Stimulated activated naive CD8-positive, alpha-beta T cell treated with anti-CD3 and anti-CD28 coated beads, Interleukin-15, amount 100 ng/mL, for 72 hours (primary cell): Measurements from ENCODE around the gene BEX3.
"Not testable (repeated sequence)": the region's sequence is repeated elsewhere in the genome, so short reads cannot be mapped to it uniquely, and the experiment has no call there.

Source experiments
- ATAC-seq: fragments of 150-1000 bp; cut with Tn5 transposase; 2 replicates; pipeline ENCODE4 v1.10.0; 2021; ENCODE audit warnings: mild to moderate bottlenecking, moderate library complexity
- DNase-seq, 2 donors: peaks; one replicate each; pipeline ENCODE4 v3.0.0; 2021 to 2022
- H3K27ac Mint-ChIP-seq, 2 donors: one replicate each; pipeline ENCODE4 v1.8.0; 2022; ENCODE audit warnings: mild to moderate bottlenecking in 2 of 2, mixed read lengths in 2 of 2, moderate library complexity in 2 of 2
- H3K27me3 Mint-ChIP-seq: one replicate; pipeline ENCODE4 v1.8.0; 2022; ENCODE audit warnings: mixed read lengths
- H3K4me1 Mint-ChIP-seq: one replicate; pipeline ENCODE4 v1.8.0; 2022; ENCODE audit warnings: mild to moderate bottlenecking, mixed read lengths
- H3K4me3 Mint-ChIP-seq, 2 donors: one replicate each; pipeline ENCODE4 v1.8.0; 2022; ENCODE audit warnings: mild to moderate bottlenecking in 2 of 2, mixed read lengths in 2 of 2, moderate library complexity in 1 of 2
- H3K9me3 Mint-ChIP-seq, 2 donors: one replicate each; pipeline ENCODE4 v1.8.0; 2022; ENCODE audit warnings: mixed read lengths in 2 of 2

Gene BEX3

DNA sequence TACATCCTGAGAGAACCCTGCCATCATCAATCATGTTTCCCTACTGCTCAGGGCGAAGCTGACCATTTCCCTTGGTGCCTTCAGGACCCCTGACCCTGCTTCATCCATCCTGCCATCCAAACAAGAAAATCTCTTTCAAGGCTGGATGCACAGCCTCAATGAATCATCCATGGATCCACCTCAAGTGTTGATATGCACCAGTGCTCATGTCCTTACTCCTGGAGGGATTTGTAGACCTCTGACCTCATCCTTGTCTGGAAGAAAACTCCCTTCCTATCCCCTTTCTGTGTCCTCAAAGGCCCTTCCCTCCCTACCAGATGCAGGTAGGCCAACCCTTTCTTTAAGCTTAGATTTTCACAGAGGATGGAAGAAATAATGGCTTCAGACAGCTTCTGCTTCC lies 24.6 kb downstream of the BEX3 start:
- Mint-ChIP-seq H3K9me3 (no peaks in the 10 kb centered on the region), H3K27me3 (no peaks in the 10 kb centered on the region)
- no peak for ATAC-seq

DNA sequence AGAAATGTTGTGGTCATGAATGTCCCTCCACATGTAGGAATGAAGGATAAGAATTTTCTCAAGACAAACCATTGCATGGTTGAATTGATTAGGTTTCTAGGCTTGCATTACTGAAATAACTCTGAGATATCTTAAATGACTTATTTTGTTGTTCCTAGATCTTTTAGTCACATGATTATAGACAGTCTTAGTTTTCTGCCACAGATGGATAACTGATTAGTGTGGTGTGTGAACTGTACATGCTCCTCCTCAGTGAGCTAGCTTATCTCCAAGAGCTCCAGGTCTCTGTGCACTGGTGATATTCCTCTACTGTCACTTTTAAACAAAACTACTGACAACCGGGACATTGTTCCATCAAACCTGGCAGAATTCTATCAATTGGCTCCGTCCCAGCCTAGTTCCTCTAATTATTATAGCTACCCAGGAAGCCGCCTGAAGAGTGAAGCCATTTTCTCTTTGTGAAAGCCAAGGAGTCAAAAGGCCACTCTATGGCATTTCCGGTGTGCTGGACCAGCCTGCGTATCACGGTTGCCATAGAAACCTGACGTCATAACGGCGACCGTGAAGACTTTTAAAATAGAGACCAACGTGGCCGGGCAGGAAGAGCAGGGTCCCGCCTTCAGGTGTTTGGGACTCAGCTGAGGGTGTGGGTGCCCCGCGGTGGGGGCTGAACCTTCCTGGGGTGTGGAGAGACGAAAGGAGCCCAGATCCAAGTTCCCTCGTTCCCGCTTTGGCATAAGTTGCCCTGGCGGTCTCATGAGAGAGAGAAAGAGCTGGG lies 28.1 kb downstream of the BEX3 start:
- peak; percentile 96 for ATAC-seq
- Mint-ChIP-seq H3K27ac (peak overlapping the region; percentile 77 to 95), H3K4me1 (peaks cover 6% of the 10 kb centered on the region), H3K27me3 (peaks cover 1% of the 10 kb centered on the region), H3K4me3 (peak overlapping the region; percentile 95), H3K9me3 (no peaks in the 10 kb centered on the region)
- peak; percentile 39 to 74 for DNase-seq

More for the DNA sequence above, 24.6 kb downstream of the BEX3 start:
- Mint-ChIP-seq H3K4me1 (peaks cover 6% of the 10 kb centered on the region), H3K4me3 (no peak overlapping the region), H3K27ac (no peak overlapping the region)
- no peak for DNase-seq

DNA sequence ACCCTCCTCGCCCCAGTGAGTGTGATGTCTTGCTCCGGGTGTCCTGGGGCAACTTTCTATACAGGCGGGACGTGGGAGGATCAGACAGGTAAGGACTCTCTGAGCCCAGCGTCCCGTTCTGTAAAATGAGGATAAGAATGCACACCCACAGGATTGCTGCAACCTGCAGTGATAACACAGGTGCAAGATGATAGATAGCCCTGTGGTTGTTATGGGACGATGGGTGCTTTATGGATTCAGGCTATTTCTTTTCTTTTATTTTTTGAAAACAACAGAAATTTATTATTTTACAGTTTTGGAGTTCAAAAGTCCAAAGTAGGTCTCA lies 28.6 kb downstream of the BEX3 start:
- ATAC-seq (peak; percentile 65), DNase-seq (no peak)
- peaks cover 7% of the 10 kb centered on the region for H3K27me3 Mint-ChIP-seq
- H3K9me3 Mint-ChIP-seq, result no peaks in the 10 kb centered on the region
- peak overlapping the region in 1 of 2 donors; percentile 95 for H3K27ac Mint-ChIP-seq
- H3K4me1 Mint-ChIP-seq, result peaks cover 6% of the 10 kb centered on the region
- peak overlapping the region; percentile 95 for H3K4me3 Mint-ChIP-seq

DNA sequence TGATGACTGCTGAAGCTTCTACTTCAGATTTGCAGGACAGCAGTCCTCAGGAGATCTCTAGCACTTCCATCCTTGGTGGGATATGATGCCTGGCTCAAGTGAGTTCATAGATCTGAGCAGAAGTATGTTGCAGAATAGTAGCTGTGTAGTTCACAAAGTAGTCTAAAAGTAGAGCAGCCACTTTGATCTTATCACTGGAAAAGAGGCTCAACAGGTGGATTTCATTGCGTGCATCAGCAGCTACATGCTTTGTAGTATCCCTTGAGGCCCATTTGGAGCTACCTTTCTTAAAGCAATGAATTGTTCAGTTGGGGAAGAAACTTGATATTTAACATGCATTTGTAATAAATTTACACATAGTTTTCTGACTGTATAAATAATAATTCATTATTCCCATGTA lies 29.9 kb downstream of the BEX3 start:
- Mint-ChIP-seq H3K27ac (no peak overlapping the region), H3K4me1 (peaks cover 6% of the 10 kb centered on the region), H3K27me3 (peaks cover 7% of the 10 kb centered on the region), H3K4me3 (no peak overlapping the region), H3K9me3 (no peaks in the 10 kb centered on the region)
- ATAC-seq, result no peak
- DNase-seq, result no peak

GRCh38 chrX:103407776-103408175 lies 31.4 kb downstream of the BEX3 start:
- Mint-ChIP-seq H3K4me3 (no peak overlapping the region), H3K27ac (no peak overlapping the region), H3K27me3 (peaks cover 7% of the 10 kb centered on the region), H3K9me3 (no peaks in the 10 kb centered on the region), H3K4me1 (peaks cover 6% of the 10 kb centered on the region)
- DNase-seq (no peak), ATAC-seq (no peak)

DNA sequence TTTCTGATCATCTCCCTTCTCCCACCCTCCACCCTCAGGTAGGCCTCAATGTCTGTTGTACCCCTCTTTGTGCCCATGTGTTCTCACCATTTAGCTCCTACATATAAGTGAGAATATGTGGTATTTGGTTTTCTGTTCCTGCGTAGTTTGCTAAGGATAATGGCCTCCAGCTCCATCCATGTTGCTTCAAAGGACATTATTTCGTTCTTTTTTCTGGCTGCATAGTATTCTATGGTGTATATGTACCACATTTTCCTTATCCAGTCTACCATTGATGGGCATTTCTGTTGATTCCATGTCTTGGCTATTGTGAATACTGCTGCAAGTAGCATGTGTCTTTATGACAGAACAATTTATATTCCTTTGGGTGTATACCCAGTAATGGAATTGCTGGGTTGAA lies 35.4 kb downstream of the BEX3 start:
- H3K4me1 Mint-ChIP-seq, ATAC-seq, DNase-seq: not testable (repeated sequence)

DNA sequence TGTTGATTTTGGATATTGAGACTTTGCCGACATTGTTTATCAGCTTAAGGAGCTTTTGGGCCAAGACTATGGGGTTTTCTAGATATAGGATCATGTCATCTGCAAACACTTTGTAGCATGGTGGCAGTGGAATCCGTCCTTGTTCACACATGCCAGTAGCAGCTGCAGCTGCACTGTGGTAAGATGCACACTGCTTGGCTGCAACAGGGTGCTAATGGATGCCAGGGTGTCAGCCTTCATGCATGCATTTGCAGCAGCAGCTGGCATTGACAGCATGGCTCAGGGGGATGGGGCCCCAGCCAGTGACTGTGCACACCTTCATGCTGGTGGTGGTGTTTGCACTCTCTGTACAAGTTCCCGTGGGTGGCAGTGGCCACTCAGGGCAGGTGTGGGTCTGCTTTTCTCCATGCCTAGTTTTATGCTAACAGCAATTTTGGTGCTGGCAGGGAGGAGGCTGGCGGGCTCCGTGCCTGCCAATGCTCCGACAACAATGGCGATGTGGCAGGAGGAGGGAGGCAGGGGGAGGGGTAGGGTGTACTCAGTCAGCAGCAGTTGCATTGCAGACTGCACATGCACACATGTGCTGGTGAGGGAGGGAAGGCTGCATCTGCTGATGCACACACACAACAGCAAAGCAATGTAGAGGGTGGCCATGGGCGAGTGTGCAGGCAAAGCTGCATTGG lies 37.5 kb downstream of the BEX3 start:
- DNase-seq (no peak), ATAC-seq (no peak)
- peaks cover 4% of the 10 kb centered on the region for H3K4me1 Mint-ChIP-seq
- H3K27ac Mint-ChIP-seq, result no peak overlapping the region
- H3K9me3 Mint-ChIP-seq, result no peaks in the 10 kb centered on the region
- H3K27me3 Mint-ChIP-seq, result peaks cover 7% of the 10 kb centered on the region
- H3K4me3 Mint-ChIP-seq, result no peak overlapping the region

More for the DNA sequence above, 35.4 kb downstream of the BEX3 start:
- H3K27me3 Mint-ChIP-seq, H3K9me3 Mint-ChIP-seq, H3K4me3 Mint-ChIP-seq, H3K27ac Mint-ChIP-seq: not testable (repeated sequence)

DNA sequence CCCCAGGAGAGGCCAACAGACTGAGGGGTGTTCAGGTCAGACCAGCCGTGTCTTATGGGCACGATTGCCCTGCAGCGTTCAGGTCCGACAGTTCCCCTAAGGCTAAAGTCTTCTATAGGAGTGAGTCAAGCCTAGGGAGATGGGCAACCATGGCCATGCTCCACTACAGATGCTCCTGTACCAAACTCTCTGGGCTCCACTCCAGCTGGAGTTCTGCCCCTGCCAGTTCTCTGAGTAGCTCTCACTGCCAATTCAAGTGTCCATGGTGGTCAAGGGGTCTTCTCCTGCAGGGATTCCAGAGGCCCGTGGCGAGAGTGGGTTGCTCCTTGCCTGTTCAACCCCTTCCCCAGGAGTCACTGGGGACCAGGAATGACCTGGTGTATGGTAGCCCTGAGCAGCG lies 38.2 kb downstream of the BEX3 start:
- Mint-ChIP-seq H3K4me3 (no peak overlapping the region), H3K4me1 (peaks cover 4% of the 10 kb centered on the region), H3K9me3 (no peaks in the 10 kb centered on the region), H3K27me3 (peaks cover 5% of the 10 kb centered on the region), H3K27ac (no peak overlapping the region)
- DNase-seq (no peak), ATAC-seq (no peak)

DNA sequence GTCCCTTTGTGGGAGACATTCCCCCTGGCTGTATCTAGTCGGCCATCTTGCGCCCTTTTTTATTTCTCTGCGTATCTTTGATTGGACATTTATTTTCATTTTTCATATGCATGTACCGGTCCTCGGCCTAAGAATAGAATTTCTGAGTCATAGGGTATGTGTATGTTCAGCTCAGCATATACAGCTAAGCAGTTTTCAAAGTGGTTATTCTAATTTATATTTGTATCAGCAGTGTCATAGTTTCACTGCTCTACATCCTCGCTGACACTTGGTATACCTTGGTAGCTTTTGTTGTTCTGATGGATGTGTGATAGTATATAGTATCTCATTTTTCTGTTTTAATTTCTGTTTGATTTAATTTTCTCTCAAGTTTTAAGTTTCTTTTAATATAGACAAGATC lies 38.7 kb downstream of the BEX3 start:
- no peaks in the 10 kb centered on the region for H3K27me3 Mint-ChIP-seq
- H3K4me3 Mint-ChIP-seq, result no peak overlapping the region
- no peaks in the 10 kb centered on the region for H3K9me3 Mint-ChIP-seq
- H3K4me1 Mint-ChIP-seq, result peaks cover 4% of the 10 kb centered on the region
- H3K27ac Mint-ChIP-seq, result peak overlapping the region in 1 of 2 donors; percentile 34
- ATAC-seq, result no peak
- no peak for DNase-seq

DNA sequence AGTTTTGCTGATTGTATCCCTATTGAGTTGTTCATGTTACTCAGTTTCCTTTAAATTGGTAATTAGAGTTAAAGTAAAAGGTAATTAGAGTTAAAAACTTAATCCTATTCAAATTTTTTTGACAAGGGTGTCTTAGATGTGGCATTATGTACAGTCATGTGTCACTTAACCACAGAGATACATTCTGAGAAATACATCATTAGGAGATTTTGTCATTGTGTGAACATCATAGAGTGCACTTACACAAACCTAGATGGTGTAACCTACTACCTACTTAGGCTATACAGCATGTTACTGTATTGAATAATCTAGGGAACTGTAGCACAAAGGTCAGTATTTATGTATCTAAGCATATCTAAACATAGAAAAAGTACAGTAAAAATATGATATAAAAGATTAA lies 39.2 kb downstream of the BEX3 start:
- H3K27ac Mint-ChIP-seq, result peak overlapping the region in 1 of 2 donors; percentile 34
- H3K4me3 Mint-ChIP-seq, result no peak overlapping the region
- DNase-seq (no peak), ATAC-seq (peak; percentile 83)
- no peaks in the 10 kb centered on the region for H3K9me3 Mint-ChIP-seq
- no peaks in the 10 kb centered on the region for H3K27me3 Mint-ChIP-seq
- H3K4me1 Mint-ChIP-seq, result peaks cover 4% of the 10 kb centered on the region

- Mint-ChIP-seq H3K4me3 (no peak overlapping the region), H3K9me3 (no peaks in the 10 kb centered on the region), H3K4me1 (peaks cover 4% of the 10 kb centered on the region), H3K27me3 (no peaks in the 10 kb centered on the region), H3K27ac (no peak overlapping the region)
- DNase-seq (no peak), ATAC-seq (no peak)
Measured at GRCh38 chrX:103417370-103417769, 41.0 kb downstream of the BEX3 start.

DNA sequence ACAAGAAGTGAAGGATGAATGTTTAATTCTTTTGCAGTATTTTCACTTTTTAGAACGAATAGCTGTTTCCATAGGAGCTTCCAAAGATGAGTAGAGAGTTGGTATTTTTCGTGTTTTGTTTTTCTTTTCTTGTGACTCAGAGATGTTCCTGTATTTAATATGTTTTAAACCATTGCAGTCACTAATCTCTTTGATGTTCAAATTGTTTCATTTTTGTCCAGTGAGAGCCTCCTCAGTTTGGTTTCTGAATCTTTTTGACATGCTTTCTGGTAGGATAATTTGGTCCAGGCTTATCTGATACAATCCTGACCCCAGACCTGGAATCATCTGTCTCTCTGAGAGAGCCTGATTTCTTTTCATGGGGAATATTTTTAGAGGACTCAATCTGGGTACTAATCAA lies 41.6 kb downstream of the BEX3 start:
- H3K27me3 Mint-ChIP-seq, result no peaks in the 10 kb centered on the region
- H3K9me3 Mint-ChIP-seq, result no peaks in the 10 kb centered on the region
- no peak overlapping the region for H3K4me3 Mint-ChIP-seq
- no peak overlapping the region for H3K27ac Mint-ChIP-seq
- H3K4me1 Mint-ChIP-seq, result peaks cover 4% of the 10 kb centered on the region
- DNase-seq, result no peak
- ATAC-seq, result no peak

- Mint-ChIP-seq H3K4me1 (peaks cover 4% of the 10 kb centered on the region), H3K9me3 (no peaks in the 10 kb centered on the region), H3K27me3 (no peaks in the 10 kb centered on the region), H3K27ac (no peak overlapping the region), H3K4me3 (no peak overlapping the region)
- DNase-seq (no peak), ATAC-seq (no peak)
Measured at GRCh38 chrX:103418811-103419340, 42.5 kb downstream of the BEX3 start.

DNA sequence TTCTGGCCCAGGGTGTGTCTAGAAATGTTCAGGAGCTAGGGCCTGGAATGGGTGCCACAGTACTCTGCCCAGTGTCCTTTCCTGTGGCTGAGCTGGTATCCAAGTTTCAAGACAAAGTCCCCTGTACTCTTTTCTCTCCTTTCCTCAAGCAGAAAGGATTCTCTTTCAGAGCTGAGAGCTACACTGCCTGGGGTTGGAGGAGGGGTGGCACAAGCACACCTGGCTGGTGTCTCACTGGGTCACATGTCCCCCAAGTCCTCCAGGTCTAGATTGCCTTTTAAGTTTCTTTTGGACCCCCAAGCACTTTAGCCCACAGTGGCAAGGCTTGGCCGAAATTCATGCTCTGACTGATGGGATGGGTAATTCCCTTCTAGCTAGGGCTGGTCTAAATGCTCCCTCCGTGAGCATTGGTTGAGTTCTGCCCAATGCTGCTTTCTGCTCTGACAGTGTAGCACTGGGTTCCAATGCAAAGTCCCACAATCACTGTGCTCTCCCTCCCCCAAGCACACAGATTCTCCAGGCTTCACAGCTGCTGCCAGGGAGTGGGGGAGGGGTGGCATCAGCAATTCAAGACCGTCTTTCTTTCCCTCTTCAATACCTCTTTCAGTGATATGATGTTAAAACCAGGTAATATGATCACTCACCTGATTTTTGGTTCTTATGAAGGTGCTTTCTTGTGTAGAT lies 47.8 kb downstream of the BEX3 start:
- Mint-ChIP-seq H3K4me3 (no peak overlapping the region), H3K4me1 (no peaks in the 10 kb centered on the region), H3K27me3 (no peaks in the 10 kb centered on the region), H3K9me3 (no peaks in the 10 kb centered on the region), H3K27ac (no peak overlapping the region)
- no peak for ATAC-seq
- no peak for DNase-seq
